HepG2 (cell line): ENCODE results near the gene MXD1. TPM values are rescaled to one million over a fixed set of nuclear protein-coding genes. Genes with fewer than 3 reads are reported as not detected.

Experiments
- ATAC-seq: fragments of 200-7000 bp; cut with Tn5 transposase; 3 replicates; pipeline ENCODE4 v1.9.1; 2020; ENCODE audit warnings: mild to moderate bottlenecking, moderate library complexity
- BruUV-seq: library from RNA; stranded (reverse); fragments of 400-500 nt; replicated peaks from 2 replicates; lab custom pipeline; 2021; lab: Mats Ljungman, UMichigan
- CTCF ChIA-PET: fragments of 300-600 bp; formaldehyde crosslinking; extraction: SDS; loops from one replicate; lab custom pipeline; 2021; ENCODE audit warnings: low total read pairs, inconsistent platforms, low intra/inter-chr PET ratio; lab: Yijun Ruan, JAX
- POLR2A ChIA-PET: fragments of 350-600 bp; sonication (Branson Sonifier 250); formaldehyde crosslinking; loops from one replicate; lab custom pipeline; 2020; ENCODE audit warnings: antibody characterized with exemption, inconsistent platforms; lab: Yijun Ruan, JAX
- DNase-seq: peaks from one replicate; pipeline ENCODE4 v3.0.0-alpha.2; 2015; ENCODE audit warnings: low spot score
- FAIRE-seq: peaks from 3 replicates; lab custom pipeline; 2011; peaks lifted over from hg19 to GRCh38; lab: Jason Lieb, UNC
- H2AFZ ChIP-seq: one replicate; pipeline ENCODE4 v1.6.1; 2011; ENCODE audit warnings: low read length, inconsistent platforms
- H3K27ac ChIP-seq: fragments of 300-600 bp; 3 replicates; pipeline ENCODE4 v1.8.0; 2011; ENCODE audit warnings: mixed run types, mild to moderate bottlenecking, mixed read lengths, low read length, inconsistent platforms; ENCODE audit not compliant: insufficient read depth; ENCODE audit errors: extremely low read length
- H3K27me3 ChIP-seq, 2 experiments: fragments of 200-600 bp in 1 of 2; 2 replicates in 1 of 2; 3 replicates in 1 of 2; pipeline versions ENCODE4 v1.6.0 to v1.8.0; 2011; ENCODE audit warnings: low read length in 2 of 2, mild to moderate bottlenecking in 2 of 2, moderate library complexity in 2 of 2, inconsistent platforms in 1 of 2; ENCODE audit not compliant: insufficient read depth in 2 of 2, control insufficient read depth in 1 of 2
- H3K36me3 ChIP-seq, 2 experiments: fragments of 200-600 bp in 1 of 2; replicated peaks in 1 of 2; 2 replicates in 1 of 2; 3 replicates in 1 of 2; pipeline versions ENCODE4 v1.5.1 to v1.8.0; 2011; ENCODE audit warnings: low read length in 2 of 2, inconsistent platforms in 1 of 2; ENCODE audit not compliant: insufficient read depth in 2 of 2, control insufficient read depth in 1 of 2
- H3K4me1 ChIP-seq: 2 replicates; pipeline ENCODE4 v1.5.1; 2012; ENCODE audit warnings: low read length, inconsistent platforms; ENCODE audit not compliant: insufficient read depth
- H3K4me2 ChIP-seq: 2 replicates; pipeline ENCODE4 v1.6.0; 2011; ENCODE audit warnings: low read depth, low read length, inconsistent platforms
- H3K4me3 ChIP-seq, 3 experiments: fragments of 200-600 bp in 1 of 3; sonication (generic), shearing (Covaris generic) in 1 of 3; replicated peaks in 1 of 3; 2 replicates each; pipeline ENCODE4 v1.5.1; 2011 to 2016; ENCODE audit warnings: low read length in 3 of 3, inconsistent platforms in 2 of 3, low read depth in 2 of 3, mild to moderate bottlenecking in 2 of 3, control low read depth in 1 of 3, mixed read lengths in 1 of 3; ENCODE audit not compliant: insufficient read depth in 1 of 3
- H3K79me2 ChIP-seq: one replicate; pipeline ENCODE4 v1.6.1; 2011; ENCODE audit warnings: low read length, inconsistent platforms; ENCODE audit not compliant: insufficient read depth
- H3K9ac ChIP-seq: 2 replicates; pipeline ENCODE4 v1.6.0; 2011; ENCODE audit warnings: mild to moderate bottlenecking, low read depth, low read length, inconsistent platforms; ENCODE audit not compliant: insufficient read depth
- H3K9me3 ChIP-seq: 2 replicates; pipeline ENCODE4 v1.5.1; 2012; ENCODE audit warnings: mild to moderate bottlenecking, low read length
- H4K20me1 ChIP-seq: 2 replicates; pipeline ENCODE4 v1.6.0; 2011; ENCODE audit warnings: inconsistent platforms, mild to moderate bottlenecking, low read length, moderate library complexity; ENCODE audit not compliant: insufficient read depth
- FOSL1 ChIP-seq: sonication (generic); formaldehyde crosslinking; IDR thresholded peaks from 2 replicates; pipeline ENCODE4 v1.9.0; 2021; ENCODE audit warnings: missing genetic modification reagents, borderline replicate concordance
- FOXP1 ChIP-seq, 2 experiments: fragments of 450-650 bp in 1 of 2; IDR thresholded peaks; 2 replicates each; pipeline ENCODE4 v1.6.1; 2017 to 2018; ENCODE audit warnings: antibody characterized with exemption in 1 of 2
- GATA4 ChIP-seq: sonication (generic); IDR thresholded peaks from 2 replicates; pipeline ENCODE4 v1.6.1; 2016; ENCODE audit warnings: antibody characterized with exemption, low read depth, borderline replicate concordance
- HOXA5 ChIP-seq: sonication (generic); formaldehyde crosslinking; IDR thresholded peaks from 2 replicates; pipeline ENCODE4 v1.4.0; 2020; ENCODE audit warnings: missing genetic modification reagents
- MTF1 ChIP-seq: sonication (generic); formaldehyde crosslinking; IDR thresholded peaks from 2 replicates; pipeline ENCODE4 v1.5.0; 2020; ENCODE audit warnings: missing genetic modification reagents
- MYNN ChIP-seq: sonication (generic); formaldehyde crosslinking; IDR thresholded peaks from 2 replicates; pipeline ENCODE4 v1.4.0; 2020; ENCODE audit warnings: mild to moderate bottlenecking, low read depth, missing genetic modification reagents
- NR3C1 ChIP-seq: sonication (generic); formaldehyde crosslinking; IDR thresholded peaks from 2 replicates; pipeline ENCODE4 v1.4.0; 2020; ENCODE audit warnings: missing genetic modification reagents
- PAX8 ChIP-seq: sonication (generic); formaldehyde crosslinking; IDR thresholded peaks from 2 replicates; pipeline ENCODE4 v1.8.0; 2022; ENCODE audit warnings: mild to moderate bottlenecking, missing genetic modification reagents, borderline replicate concordance
- PHF5A ChIP-seq: IDR thresholded peaks from one replicate; pipeline ENCODE4 v1.6.1; 2018; ENCODE audit warnings: low read depth, missing genetic modification reagents; ENCODE audit not compliant: unreplicated experiment
- RFX1 ChIP-seq: fragments of 450-650 bp; IDR thresholded peaks from 2 replicates; pipeline ENCODE4 v1.6.1; 2017
- TOE1 ChIP-seq: sonication (generic); formaldehyde crosslinking; IDR thresholded peaks from 2 replicates; pipeline ENCODE4 v1.4.0; 2020; ENCODE audit warnings: mild to moderate bottlenecking, missing genetic modification reagents
- ZFP36 ChIP-seq: fragments of 150-350 bp; IDR thresholded peaks from 2 replicates; pipeline ENCODE4 v1.6.1; 2018; ENCODE audit warnings: borderline replicate concordance, low read length, low read depth; ENCODE audit not compliant: partially characterized antibody
- ZNF24 ChIP-seq: fragments of 450-650 bp; IDR thresholded peaks from 2 replicates; pipeline ENCODE4 v1.6.1; 2017; ENCODE audit warnings: antibody characterized with exemption, mild to moderate bottlenecking
- ZNF264 ChIP-seq: sonication (generic); formaldehyde crosslinking; IDR thresholded peaks from 2 replicates; pipeline ENCODE4 v1.4.0; 2020; ENCODE audit warnings: missing genetic modification reagents
- ZNF275 ChIP-seq: sonication (generic); formaldehyde crosslinking; IDR thresholded peaks from 2 replicates; pipeline ENCODE4 v1.8.0; 2022; ENCODE audit warnings: missing genetic modification reagents, mild to moderate bottlenecking, inconsistent platforms, borderline replicate concordance
- ZNF563 ChIP-seq: sonication (generic); formaldehyde crosslinking; IDR thresholded peaks from 2 replicates; pipeline ENCODE4 v1.8.0; 2022; ENCODE audit warnings: mild to moderate bottlenecking, moderate library complexity, missing genetic modification reagents
- ZNF572 ChIP-seq: sonication (generic); formaldehyde crosslinking; IDR thresholded peaks from 2 replicates; pipeline ENCODE4 v1.5.1; 2020; ENCODE audit warnings: mild to moderate bottlenecking, missing genetic modification reagents
- ZNF644 ChIP-seq: IDR thresholded peaks from 2 replicates; pipeline ENCODE4 v1.6.1; 2016; ENCODE audit warnings: low read depth
- ZNF724P ChIP-seq: sonication (generic); formaldehyde crosslinking; IDR thresholded peaks from 2 replicates; pipeline ENCODE4 v1.8.0; 2022; ENCODE audit warnings: missing genetic modification reagents, borderline replicate concordance
- WGBS: methylation state at CpG from one replicate; pipeline ENCODE4 v1.1.6; 2017; ENCODE audit warnings: low lambda C conversion rate; 5-methylcytosine and 5-hydroxymethylcytosine counted together
- in situ Hi-C: cut with HindIII; loops from 2 replicates; pipeline ENCODE4 v1.10.0; 2017; ENCODE audit warnings: low pct_unique_long_range_greater_than_20kb; ENCODE audit not compliant: extremely low pct_ligation_motif_present
- intact Hi-C: fragments of 100-400 bp; cut with micrococcal nuclease; formaldehyde crosslinking; loops from one replicate; pipeline ENCODE4 v1.10.0; 2022; ENCODE audit not compliant: unreplicated experiment
- polyA plus RNA-seq, 8 experiments: library from polyadenylated mRNA; depleted of rRNA in 3 of 8; stranded (reverse) in 7 of 8; unstranded in 1 of 8; fragments of >200 nt; fragmentation: Illumina TruSeq in 4 of 8; extraction: Trizol in 4 of 8; gene quantifications; 2 replicates each; pipeline versions ENCODE4 v1.2.1 to v1.2.3, GENCODE V29; 2011 to 2016; ENCODE audit warnings: low read depth in 4 of 8, missing spikeins in 1 of 8, mixed read lengths in 1 of 8; ENCODE audit not compliant: insufficient read depth in 1 of 8
- total RNA-seq, 5 experiments: library from RNA; depleted of rRNA; stranded (reverse); fragments of >200 nt; fragmentation: Illumina TruSeq; extraction: Trizol; gene quantifications; 2 replicates each; pipeline ENCODE4 v1.2.3, GENCODE V29; 2016; ENCODE audit warnings: low read depth in 1 of 5
- TF ChIP-seq, protein P1 (sequence below): sonication (generic); formaldehyde crosslinking; IDR thresholded peaks from 2 replicates; pipeline ENCODE4 v1.5.1; 2020; ENCODE audit warnings: missing genetic modification reagents, mild to moderate bottlenecking, borderline replicate concordance

The MXD1 gene
- total and polyA plus RNA-seq, 2 of the 13 experiments (the other 11 are each of a cell fraction or from before 2014, with no cell fraction given): 6.4 to 14.9 TPM

DNA sequence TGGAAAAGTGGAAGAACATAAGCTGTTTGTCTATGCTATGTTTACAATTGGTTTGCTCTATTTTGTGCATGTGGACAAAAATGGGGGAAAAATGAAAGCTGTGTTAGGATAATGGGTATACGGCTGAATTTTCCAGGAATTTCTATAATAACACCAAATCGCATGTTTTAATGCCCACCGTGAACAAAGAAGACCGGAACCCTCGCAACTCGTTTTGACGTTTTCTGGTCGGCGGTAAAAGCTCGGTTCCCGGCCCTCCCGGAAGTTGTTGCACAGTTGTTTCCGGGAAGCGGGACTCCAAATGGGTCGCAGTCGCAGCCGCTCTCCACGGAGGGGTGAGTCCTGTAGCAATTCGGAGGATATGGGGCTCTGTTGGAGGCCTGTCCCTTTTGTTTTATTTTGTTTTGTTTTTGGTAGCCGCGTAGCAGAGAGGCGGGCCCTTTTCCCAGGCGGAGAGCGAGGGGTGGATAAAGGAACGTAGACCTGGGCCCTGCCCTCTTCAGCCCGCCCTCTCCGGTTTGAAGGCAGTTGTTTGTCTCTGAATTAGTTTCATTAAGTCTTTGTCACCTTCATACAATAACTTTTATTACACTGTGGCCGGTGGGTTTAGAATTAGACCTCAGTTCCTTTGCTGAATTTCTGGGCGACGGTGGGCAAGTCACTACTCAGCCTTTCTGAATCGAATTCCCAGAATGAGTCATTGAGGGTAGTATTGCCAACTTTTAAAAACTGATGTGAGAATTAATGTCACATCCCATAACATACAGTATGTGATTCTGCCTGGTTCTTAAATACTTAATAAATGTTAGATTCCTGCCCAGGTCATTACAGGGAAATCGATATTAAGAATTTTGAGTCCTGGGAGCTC is 21.0 kb upstream of the MXD1 start, which contains the start of gene SNRNP27:
Gene SNRNP27 (plus strand): TSS at position 273 of the 868 bp plus-strand sequence. CDS start 29 bp downstream, at position 302.
- FAIRE-seq: peak; percentile 92
- Histone ChIP-seq H3K27ac (peak within 1 kb of the TSS; percentile 60), H4K20me1 (no peaks in the 10 kb centered on the region), H3K27me3 (no peaks in the 10 kb centered on the region; a peak in 1 of 5 replicates), H3K4me3 (peak within 1 kb of the TSS; percentile 85 to 97 (median 90)), H3K4me1 (peaks cover 24% of the 10 kb centered on the region), H3K4me2 (peak within 1 kb of the TSS; percentile 89), H3K79me2 (peaks cover 34% of the 10 kb centered on the region), H3K36me3 (peaks cover 5 to 28% of the 10 kb centered on the region in 2 experiments; a peak in 3 of 5 replicates), H3K9ac (peak within 1 kb of the TSS; percentile 90), H3K9me3 (peaks cover 5% of the 10 kb centered on the region; the same call in 1 of the 2 replicates), H2AFZ (peak within 1 kb of the TSS; percentile 100)
- 1% methylated on average over 29 of the region's 32 CpGs for WGBS
- ChIA-PET POLR2A (interaction anchor here (0.6 to 3.6 kb wide), 11 partner anchors 20 to 456 kb away, joined by 3 to 37 read pairs (median 4); partner anchors contain the start of genes ANXA4, MXD1, NFU1 and SNRPG), CTCF (no interaction called here)
- TSS peak; percentile 80 for BruUV-seq
- intact Hi-C loops (loop anchor here (5.0 kb wide), 1 partner anchor 172 kb away; no protein-coding TSS in a partner anchor), in situ Hi-C loops (no loop called here)
- ATAC-seq: peak; percentile 93
- DNase-seq: peak; percentile 80
- TF ChIP-seq ZNF275 (CRISPR knock-in tag) (peak; percentile 77; the same call in 1 of the 2 replicates), ZNF572 (CRISPR knock-in tag) (peak; percentile 83; the same call in 1 of the 2 replicates), PAX8 (CRISPR knock-in tag) (no peak), FOXP1 (IDR thresholded peaks at IDR 0.05) (no peak), FOXP1 (CRISPR knock-in tag; IDR thresholded peaks at IDR 0.05) (0 out of 2 replicates have a peak, but pooled peaks have one; percentile 53), HOXA5 (CRISPR knock-in tag) (peak; percentile 96), ZNF563 (CRISPR knock-in tag) (peak; percentile 66; the same call in 1 of the 2 replicates), MYNN (peak; percentile 97), ZNF24 (no peak; the same call in 1 of the 2 replicates), MTF1 (CRISPR knock-in tag) (peak; percentile 93), ZNF644 (CRISPR knock-in tag) (0 out of 2 replicates have a peak, but pooled peaks have one; percentile 58), GATA4 (no peak; the same call in 1 of the 2 replicates), FOSL1 (peak; percentile 46; the same call in 1 of the 2 replicates), TOE1 (CRISPR knock-in tag) (peak; percentile 85; the same call in 1 of the 2 replicates), ZNF724P (CRISPR knock-in tag) (no peak; the same call in 1 of the 2 replicates), ZNF264 (peak; percentile 96), RFX1 (no peak), PHF5A (peak; percentile 95), NR3C1 (no peak), ZFP36 (no peak)
- TF ChIP-seq, protein P1, sequence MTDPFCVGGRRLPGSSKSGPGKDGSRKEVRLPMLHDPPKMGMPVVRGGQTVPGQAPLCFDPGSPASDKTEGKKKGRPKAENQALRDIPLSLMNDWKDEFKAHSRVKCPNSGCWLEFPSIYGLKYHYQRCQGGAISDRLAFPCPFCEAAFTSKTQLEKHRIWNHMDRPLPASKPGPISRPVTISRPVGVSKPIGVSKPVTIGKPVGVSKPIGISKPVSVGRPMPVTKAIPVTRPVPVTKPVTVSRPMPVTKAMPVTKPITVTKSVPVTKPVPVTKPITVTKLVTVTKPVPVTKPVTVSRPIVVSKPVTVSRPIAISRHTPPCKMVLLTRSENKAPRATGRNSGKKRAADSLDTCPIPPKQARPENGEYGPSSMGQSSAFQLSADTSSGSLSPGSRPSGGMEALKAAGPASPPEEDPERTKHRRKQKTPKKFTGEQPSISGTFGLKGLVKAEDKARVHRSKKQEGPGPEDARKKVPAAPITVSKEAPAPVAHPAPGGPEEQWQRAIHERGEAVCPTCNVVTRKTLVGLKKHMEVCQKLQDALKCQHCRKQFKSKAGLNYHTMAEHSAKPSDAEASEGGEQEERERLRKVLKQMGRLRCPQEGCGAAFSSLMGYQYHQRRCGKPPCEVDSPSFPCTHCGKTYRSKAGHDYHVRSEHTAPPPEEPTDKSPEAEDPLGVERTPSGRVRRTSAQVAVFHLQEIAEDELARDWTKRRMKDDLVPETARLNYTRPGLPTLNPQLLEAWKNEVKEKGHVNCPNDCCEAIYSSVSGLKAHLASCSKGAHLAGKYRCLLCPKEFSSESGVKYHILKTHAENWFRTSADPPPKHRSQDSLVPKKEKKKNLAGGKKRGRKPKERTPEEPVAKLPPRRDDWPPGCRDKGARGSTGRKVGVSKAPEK: no peak
